ENCODE data around the gene EYS. TPM values are rescaled to one million over a fixed set of nuclear protein-coding genes. Genes with fewer than 3 reads are reported as not detected.

Gene EYS
- total RNA-seq, 1 donor from 2014 or later: not detected

GRCh38 chr6:64439274-64439673 is 1267.8 kb downstream of the EYS start:
- no peak for ATAC-seq

DNA sequence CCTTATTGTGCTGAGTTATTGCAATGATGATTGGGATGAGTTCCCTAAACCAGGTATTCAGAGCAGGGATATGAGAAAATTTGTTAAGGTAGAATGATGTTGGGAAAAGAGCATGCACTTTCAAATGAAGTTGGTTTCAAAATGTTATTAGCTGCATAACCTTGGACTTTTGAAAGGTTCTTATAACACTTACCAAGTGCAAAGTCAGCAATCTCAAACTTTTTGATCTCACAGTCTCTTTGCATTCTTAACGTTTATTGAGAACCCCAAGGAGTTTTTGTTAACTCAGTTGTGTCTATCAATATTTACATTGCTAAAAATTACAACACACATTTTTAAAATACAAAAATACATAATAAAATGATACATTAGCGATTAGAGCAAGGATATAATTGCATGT is 1269.0 kb downstream of the EYS start:
- no peak for ATAC-seq

GRCh38 chr6:64429926-64430325 is 1277.1 kb downstream of the EYS start:
- ATAC-seq: no peak

GRCh38 chr6:64428186-64428585 is 1278.8 kb downstream of the EYS start:
- ATAC-seq: no peak

DNA sequence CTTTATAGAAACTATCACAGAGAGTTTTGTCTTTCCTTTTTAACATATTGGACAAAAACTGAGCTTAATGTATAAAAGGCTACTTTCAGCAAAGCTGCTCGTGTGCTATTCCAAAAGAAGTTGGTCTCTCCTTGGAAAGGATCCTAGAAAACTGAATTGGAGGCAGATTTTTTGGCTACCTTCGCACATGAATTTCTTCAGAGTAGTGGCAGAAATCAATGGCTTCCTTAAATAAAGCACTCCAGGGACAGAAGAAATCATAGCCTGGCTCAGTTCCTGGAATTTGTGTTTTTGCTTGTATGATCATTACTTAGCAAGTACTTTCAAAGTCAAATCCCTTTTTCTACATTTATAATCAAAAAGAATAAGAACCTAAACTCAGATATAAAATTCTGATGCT is 1291.1 kb downstream of the EYS start:
- no peak for ATAC-seq

GRCh38 chr6:64411226-64411625 is 1295.8 kb downstream of the EYS start:
- no peak for ATAC-seq

DNA sequence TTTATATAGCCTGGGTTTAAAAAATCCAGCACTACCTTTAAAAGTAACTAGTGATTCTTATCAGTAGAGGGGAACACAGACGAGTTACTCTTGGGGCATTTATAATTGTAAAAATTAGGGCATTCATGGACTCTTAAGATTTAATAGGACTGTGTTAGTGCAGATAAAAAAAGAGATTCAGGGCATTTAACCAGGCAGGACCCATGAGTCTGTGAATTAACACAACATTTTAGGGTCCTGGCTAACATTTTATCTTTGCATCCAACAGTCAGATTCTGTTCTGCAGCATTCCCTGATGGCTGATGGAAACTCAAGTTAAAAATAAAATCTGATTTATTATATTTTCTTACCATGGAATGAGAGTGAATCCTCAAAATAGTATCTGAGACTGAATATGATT is 1297.1 kb downstream of the EYS start:
- ATAC-seq: no peak

DNA sequence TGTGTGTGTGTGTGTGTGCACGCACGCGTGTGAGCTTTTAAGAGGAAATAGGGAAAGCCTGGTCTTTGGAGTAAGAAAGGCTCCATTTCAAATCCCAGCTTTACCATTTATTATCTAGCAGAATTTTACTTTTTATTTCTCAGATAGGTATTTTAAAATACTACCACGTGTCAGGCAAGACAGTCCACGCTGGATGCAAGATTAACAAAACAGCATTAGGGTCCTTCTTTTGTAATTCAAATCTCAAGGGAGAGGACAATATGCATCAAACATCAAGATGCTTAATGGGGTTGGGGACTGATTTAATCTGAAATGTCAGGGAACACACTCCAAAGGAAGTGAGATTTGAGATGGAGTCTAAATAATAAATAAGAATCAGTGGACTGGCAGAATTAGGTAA is 1302.6 kb downstream of the EYS start:
- no peak for ATAC-seq

DNA sequence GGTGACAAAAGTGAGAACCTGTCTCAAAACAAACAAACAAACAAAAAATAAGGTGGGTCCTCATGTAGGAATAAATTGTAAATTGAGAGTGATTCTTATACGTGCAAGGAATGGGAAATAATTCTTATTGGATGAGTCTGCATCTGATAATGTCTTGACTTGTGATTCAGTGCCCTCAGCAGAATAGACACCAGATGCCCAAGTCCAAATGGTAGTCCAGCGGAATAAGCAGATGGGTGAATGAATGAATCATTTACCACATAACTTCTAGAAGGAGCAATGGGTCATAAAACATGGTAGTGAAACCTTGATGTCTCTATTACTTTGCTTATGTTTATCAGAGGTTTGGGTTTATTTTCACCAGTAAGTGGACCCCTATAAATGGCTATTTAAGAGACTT is 1323.7 kb downstream of the EYS start:
- ATAC-seq: no peak

GRCh38 chr6:64376394-64376793 is 1330.6 kb downstream of the EYS start:
- no peak for ATAC-seq

DNA sequence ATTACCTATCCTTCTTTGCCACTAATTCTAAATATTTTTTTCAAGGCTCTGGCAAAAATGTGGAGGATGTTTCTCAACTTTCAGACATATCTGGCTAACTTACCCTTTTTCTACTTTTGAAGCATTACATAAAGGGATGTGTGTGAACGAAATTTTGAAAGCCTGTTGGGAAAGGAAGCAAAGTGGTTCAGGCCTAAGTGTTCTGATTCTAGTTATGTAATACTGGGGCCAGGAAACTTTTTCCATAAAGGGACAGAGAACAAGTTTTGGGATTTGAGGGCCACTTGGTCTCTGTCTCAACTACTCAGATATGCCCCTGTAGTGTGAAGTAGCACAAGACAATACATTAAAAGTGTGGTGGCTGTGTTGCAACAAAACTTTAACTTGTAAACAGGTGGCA is 1349.6 kb downstream of the EYS start:
- ATAC-seq: no peak

DNA sequence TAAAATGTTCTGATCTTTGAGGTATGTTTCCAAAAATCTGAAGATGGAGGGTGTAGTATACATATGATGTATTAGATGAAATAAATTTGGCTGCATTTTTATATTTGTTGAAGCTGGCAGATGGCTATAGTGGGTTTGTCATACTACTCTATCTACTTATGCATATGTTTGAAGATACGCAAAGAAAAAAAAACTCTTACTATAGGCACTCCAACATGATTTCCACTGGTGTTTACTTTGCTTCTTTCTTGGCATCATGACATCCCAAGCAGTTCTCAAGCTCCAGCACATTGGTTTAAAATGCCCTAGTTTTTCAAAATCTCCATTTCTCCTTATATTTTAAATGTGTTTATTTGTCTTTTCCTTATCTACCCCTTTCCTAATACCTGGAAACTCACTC is 1359.6 kb downstream of the EYS start:
- no peak for ATAC-seq

DNA sequence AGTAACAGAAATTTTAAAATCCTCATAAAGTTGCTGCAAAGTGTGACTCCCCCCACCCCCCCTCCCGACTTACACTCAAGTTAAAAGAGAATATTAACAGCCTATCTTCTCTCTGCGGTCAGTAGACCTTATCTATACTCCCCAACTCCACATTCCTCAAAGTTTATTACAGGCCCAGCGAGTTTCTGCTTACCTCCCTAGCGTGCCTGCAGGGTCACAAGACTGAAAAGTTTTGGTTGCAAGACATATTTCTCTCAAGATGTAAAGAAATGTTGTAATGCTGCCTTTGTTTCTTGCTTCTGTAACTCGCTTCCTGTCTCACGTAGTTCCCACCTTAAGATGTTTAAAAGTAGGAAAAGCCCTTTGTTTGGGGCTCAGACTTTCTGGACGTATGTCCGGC is 1371.8 kb downstream of the EYS start:
- ATAC-seq: no peak

DNA sequence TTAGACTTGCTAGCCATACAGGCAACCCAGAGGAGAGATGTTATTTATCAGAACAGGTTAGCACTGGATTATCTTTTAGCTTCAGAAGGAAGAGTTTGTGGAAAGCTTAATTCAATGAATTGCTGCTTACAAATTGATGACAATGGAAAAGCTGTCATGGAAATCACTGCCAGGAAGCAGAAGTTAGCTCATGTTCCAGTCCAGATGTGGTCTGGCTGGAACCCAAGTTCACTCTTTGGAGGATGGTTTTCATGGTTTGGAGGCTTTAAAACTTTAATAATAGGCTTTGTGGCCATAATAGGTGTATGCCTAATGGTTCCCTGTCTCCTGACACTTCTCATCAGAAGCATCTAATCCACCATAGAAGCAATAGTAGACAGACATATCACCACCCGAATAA is 1372.4 kb downstream of the EYS start:
- no peak for ATAC-seq

DNA sequence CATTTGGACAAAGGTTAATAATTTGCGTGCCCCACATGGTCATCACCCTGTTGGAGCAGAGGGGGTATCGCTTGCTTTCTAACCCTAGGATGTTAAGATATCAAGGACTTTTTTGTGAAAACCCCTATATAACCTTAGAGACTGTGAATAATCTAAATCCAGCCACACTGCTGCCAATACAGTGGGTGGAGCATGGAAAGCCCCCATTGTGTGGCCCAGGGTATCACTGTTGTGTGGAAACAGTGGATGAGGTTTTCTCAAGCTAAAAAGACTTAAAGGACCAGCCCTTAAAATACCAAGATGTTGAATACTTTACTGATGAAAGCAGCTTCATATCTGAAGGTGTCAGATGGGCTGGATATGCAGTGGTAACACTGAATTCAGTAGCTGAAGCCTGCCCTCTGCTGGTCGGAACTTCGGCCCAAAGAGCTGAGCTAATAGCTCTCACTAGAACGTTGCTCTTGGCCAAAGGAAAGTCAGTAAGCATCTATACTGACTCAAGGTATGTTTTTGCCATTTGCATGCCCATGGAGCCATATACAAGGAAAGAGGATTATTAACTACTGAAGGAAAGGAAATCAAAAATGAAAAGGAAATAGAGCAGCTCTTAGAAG is 1376.2 kb downstream of the EYS start:
- ATAC-seq: no peak

GRCh38 chr6:64326939-64327338 is 1380.1 kb downstream of the EYS start:
- ATAC-seq: no peak

- no peak for ATAC-seq
These were observed 1381.9 kb downstream of the EYS start for GRCh38 chr6:64325093-64325492.

DNA sequence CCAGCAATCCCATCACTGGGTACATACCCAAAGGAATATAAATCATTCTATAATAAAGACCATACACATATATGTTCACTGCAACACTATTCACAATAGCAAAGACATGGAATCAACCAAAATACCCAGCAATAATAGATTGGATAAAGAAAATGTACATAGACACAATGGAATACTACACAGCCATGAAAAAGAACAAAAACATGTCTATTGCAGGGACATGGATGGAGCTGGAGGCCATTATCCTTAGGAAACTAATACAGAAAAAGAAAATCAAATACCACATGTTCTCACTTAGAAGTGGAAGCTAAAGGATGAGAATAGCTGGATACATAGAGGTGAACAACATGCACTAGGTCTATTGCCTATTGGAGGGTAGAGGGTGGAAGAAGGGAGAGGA is 1396.8 kb downstream of the EYS start:
- ATAC-seq: no peak

- no peak for ATAC-seq
These were observed 1405.5 kb downstream of the EYS start for GRCh38 chr6:64301307-64302236.

- ATAC-seq: no peak
These were observed 1407.8 kb downstream of the EYS start for GRCh38 chr6:64299176-64299575.

- ATAC-seq: no peak
These were observed 1413.0 kb downstream of the EYS start for GRCh38 chr6:64294034-64294433.

DNA sequence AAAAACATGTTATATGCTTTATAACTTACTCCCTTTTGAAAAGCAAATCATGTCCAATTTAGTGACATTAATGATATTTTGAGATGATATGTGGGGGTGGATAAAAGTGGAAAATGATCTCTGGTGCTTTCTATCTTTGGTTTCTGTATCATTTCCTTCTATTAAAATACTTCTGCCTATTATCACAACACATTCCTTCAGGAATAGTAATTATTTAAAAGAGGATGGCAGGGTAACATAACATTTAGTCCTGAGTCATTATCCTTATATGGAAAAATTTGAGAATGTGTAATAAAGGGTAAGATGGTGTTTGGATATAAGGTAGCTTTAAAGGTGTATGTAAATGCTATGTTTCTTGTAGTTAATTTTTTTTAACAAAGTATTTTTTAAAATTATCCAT is 1413.7 kb downstream of the EYS start:
- no peak for ATAC-seq

DNA sequence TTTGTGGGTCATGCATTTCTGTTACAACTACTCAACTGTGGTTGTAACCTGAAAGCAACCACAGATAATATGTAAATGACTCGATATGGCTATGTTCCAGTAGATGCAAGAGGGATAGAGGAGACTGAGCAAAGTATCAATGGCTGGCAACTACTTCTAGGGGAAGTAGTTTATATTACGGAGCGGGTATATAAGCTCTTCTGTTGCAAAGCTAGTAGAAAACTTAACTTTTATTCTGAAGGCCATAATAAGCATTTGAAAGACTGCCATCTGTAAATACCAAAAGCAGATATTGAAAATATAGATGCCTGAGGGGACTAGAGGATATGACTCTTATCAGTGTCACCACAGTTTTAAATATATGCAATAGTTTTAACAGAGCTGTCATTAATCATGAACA is 1416.2 kb downstream of the EYS start:
- ATAC-seq: no peak

DNA sequence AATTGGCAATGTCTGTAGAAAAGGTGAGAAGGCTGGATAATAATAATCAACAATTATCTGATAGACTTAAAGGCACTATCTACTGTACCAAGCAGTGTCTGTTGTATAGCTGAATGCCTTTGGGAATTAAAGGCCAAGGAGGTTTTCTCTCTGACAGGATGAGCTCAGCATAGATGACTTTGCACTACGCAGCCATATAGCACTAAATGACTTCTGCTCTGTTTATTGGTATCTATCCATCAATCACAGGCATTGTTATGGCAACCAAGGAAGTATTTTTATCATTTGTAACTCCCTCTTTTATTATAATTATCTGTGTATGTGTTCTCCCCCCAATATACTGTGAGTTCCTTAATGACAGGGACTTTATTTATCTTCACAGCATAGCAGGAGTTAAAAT is 1417.1 kb downstream of the EYS start:
- no peak for ATAC-seq

Measured in esophagus mucosa (tissue), 1 donor.